ENCODE measurements around the gene KCNAB1.
"Not testable (repeated sequence)": the region's sequence is repeated elsewhere in the genome, so short reads cannot be mapped to it uniquely, and the experiment has no call there.

Gene KCNAB1

DNA sequence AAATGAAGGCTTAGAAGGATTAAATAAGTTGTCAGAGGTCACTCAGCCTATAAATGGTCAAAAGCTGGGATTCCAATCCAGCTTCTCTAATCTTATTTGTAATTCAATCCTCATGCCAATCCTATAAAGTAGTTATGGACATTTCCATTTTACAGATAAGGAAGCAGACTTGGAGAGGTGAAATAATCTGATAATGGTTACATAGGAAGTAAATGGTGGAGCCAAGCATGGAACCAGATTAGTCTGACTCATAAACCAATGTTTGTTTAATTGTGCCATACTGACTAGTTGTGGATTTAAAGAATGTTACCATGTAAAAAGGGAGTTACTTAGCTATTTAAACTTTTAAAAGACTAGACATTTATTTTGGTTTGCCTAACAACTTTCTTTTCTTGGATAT, 59.7 kb downstream of the KCNAB1 start:
- no peak for DNase-seq

DNA sequence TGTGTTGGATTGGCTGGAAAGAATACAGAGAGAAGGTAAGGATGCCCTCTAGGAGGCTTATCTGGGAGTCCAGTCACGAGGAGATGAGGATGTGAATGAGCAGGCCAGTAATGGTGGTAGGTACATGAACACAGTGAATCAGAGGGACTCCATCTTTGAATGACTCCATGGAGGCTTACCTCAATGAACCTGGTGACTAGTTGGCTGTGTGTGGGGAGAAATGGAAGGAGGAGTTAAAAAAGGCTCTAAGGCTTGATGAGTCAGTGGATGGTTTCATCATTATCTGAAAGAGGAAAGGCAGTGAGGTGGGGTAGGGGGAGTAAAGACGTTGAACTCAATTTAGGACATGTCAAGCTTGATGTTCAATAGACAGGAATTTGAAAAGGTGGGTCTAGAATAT, 61.1 kb downstream of the KCNAB1 start:
- no peak for DNase-seq

DNA sequence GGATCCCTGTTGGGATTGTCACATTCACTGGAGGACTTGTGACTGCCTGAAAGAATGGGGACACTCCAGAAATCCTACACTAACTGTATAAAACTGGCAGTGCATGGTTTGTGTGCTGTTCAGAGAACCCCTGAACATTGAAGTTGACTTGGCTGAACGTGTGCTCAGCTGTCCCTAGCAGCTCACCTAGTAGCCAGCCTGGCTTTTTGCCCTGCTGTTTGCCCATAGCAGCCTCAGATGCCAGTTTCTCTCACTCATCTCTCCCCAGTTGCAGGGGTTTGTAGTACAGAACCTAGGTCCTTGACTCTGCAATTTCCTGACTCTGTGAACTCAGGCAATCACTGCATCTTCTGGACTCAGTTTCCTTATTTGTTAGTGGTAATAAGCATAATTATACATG, 63.0 kb downstream of the KCNAB1 start:
- DNase-seq: no peak

DNA sequence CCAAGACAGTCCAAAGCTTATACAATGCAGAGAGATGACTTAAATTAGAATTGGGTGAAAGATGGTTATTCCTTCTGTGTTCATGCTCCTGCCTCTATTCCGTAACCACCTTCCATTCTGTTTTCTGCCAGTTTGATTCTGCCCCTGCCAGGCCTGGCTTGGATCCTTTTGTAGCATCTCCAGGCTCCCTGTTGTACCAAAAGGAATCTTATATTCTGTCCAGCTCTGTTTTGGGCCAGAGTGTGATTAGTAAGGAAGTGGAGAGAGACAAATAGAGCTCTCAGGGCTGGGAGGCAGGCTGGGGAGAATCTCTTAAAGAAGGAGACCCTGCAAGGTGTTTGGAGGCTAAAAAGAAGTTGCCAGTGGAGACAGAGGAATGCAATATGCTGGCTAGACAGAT, 63.8 kb downstream of the KCNAB1 start:
- DNase-seq: no peak

DNA sequence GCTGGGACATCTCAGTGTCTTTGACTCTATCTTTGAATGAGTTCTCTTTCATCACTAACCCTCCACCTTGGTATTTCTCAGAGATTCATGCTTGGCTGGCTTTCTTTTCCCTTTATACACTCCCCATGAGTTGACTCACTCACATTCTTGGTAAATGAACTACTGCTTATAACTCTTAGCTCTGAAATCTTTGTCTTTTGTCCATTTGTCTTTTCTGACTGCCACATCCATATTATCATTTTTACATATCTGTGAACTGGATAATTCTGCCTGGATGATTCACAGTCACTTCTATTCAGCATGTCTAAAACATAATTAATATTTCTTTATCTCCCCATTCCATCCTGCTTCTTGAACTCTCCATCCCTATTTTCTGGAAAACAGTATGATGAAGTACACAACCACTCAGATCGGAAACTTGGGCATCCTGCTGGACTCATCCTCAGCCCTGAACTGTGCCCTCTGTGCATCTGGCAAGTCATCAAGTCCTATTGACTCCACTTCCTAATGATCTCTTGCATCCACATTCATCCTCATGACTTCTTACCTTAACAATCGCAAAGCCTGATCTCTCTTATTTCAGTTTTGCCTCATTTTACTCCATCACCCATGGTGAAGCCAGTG, 66.9 kb downstream of the KCNAB1 start:
- DNase-seq: no peak

DNA sequence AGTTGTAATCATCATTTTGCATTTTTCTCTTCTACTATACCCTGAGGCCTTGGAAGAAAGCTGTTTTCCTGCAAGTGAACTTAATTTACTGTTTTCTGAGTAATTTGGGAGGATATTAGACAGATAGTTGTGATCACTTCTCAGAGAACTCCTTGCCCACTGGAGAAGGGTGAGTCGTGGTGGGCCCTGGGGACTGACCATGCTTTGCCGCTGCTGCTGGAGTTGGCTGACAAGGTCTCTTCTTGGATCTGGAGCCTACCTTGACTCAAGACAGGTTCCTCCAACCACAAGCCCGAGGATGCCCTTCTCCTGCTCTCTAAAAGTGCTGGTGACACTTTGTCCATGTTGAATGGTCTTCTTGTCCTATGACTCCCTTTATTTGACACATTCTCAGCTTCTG, 68.4 kb downstream of the KCNAB1 start:
- DNase-seq: no peak

DNA sequence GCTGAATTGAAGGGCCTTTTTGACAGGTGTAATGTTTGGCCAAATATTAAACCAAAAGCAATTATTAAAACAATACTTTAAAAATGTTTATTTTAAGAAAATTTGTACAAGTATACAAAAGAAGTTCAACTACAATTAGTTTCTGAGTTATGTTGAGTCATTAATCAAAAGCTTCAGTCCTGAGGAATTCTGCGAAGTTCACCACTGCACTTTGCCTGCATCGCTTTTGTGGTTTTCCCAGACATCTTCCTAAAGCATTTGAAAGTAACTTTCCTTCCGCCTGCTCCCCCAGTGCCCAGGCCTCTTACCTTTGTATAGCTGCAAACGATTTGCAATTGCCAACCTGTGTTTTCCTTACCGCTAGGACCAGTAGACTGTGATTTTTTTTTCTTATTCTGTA, 69.5 kb downstream of the KCNAB1 start:
- no peak for DNase-seq

DNA sequence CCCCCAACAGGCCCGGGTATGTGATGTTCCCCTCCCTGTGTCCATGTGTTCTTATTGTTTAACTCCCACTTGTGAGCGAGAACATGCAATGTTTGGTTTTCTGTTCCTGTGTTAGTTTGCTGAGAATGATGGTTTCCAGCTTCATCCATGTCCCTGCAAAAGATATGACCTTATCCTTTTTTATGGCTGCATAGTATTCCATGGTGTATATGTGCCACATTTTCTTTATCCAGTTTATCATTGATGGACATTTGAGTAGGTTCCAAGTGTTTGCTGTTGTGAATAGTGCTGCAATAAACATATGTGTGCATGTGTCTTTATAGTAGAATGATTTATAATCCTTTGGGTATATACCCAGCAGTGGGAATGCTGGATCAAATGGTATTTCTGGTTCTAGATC, 74.6 kb downstream of the KCNAB1 start:
- DNase-seq: not testable (repeated sequence)

DNA sequence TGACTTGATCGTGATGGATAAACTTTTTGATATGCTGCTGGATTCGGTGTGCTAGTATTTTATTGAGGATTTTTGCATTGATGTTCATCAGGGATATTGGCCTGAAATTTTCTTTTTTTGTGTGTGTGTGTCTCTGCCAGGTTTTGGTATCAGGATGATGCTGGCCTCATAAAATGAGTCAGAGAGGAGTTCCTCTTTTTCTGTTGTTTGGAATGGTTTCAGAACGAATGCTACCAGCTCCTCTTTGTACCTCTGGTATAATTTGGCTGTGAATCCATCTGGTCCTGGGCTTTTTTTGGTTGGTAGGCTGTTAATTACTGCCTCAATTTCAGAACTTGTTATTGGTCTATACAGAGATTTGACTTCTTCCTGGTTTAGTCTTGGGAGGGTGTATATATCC, 76.8 kb downstream of the KCNAB1 start:
- not testable (repeated sequence) for DNase-seq

DNA sequence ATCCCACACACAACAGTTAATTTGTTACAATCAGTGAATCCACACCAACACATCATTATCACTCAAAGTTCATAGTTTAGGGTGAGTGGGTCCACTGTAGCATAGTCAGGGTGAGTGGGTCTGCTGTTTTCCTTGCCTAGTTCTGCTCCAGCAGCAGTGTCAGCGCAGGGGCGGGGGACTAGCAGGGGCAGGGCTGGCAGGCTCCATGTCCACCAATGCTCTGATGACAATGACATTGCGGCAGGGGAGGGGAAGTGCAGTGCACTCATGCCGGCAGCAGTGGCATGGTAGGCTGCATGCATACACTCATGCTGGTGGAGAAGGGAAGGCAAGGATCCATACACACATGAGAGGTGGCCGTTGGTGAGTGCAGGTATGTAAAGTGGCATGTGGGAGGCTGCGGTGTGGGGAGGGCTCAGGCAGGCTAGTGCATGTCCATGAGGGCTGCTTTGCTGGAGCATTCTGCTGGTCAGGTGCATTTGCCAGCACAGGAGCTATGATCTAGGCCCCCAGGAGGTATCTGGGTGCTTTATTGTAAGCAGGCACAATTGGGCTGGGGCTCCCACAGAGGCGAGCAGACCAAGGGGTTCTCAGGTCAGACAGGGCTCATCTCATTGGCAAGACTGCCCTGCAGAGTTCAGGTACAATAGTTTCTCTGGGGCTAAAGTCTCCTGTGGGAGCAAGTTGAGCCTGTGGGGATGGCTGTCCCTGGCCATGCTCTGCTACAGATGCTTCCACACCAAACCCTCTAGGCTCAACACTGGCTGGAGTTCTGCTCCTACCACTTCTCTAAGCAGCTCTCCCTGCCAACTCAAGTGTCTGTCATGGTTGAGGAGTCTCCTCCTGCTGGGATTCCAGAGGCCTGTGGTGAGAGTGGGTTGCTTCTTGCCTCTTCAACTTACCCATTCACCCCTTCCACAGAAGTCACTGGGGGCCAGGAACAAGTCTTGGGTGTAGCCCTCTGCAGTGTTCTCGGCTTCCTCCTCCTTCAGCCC, 81.3 kb downstream of the KCNAB1 start:
- DNase-seq: no peak

DNA sequence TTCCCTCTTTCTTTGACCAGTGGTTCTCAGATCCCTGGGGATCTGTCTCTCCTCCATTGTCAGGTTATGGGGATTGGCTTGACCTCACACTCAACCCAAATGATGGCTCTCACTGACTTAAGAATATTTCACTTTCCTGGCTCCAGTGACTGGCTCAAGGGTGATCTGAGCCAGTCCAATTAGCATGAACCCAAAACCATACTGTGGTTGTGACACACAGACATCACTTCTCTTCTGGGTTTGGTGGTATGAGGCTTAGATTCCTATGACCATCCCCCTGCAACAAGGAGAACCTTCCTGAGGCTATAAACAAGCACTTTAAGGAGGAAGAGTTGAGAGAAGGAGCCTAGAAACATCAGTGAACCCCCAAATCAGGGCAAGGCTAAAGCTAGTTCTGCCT, 85.8 kb downstream of the KCNAB1 start:
- no peak for DNase-seq

DNA sequence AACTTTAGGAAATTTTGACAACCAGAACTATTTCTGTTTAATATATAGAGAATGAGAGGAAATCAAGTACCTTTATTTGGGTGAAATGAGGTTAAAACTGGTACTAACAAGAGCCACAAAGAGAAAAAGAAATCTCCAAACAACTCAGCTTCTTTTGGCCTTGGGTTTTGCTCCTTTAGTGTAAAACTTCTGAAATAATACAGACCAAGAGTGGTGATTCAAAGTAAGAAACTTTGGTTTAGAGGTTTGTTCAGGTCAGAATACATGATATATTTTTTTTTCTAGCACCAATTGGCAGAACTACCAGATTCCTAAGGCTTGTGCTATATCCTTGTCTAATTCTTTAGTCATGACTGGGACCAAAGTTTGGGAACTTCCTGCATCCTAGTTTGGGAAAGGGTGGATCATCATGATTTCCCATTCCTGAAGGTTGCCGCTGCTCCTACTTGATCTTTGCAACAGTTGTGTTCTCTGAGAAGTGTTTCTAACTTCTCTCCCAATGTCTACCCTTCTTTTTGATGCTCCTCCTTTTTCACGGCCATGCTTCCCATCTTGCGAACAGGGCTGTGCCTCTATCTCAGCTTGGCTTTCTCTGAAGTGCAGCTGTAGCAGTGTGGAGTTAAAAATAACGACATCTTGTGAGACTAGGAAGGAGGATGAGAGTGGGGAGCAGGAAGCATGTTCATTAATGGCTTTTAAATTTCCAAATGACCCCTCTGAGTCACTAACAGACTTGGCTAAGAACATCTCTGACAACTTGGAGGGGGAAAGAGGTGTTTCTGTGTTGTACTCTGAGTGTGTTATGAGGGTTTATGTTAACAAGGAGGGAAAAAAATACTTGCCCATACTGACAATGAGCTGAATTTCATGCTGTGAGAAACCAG, 87.7 kb downstream of the KCNAB1 start:
- no peak for DNase-seq

DNA sequence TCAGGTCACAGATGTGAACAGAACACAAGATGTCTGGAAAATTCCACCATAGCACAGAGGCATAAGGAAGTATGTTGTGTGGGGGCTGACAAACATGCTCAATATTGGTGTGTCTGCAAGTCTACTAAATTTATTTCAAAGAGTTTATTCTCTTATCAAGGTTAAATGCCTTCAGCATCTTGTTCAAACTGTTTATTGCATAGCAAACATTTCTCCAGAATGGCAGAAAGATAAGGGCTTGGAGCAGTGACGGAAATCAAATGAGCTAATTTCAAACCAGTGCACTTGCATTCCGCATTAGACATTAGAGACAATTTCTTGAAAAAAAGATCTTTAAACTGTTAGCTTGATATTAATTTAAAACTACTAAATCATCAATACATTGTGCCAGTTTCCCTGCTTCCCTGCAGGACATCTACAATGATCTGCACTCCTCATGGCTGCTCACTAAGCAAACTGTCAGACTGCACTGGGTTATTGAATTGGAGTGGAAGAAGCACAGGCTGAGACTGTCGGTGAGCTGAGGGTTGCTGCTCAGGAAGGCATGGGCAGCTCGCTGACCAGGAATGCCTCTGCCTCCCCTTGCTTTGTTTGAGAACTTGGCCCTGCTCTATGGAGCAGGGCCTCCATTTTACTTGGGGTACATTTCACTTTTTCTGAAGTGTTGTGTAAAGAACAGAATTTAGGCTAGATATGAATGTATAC, 89.4 kb downstream of the KCNAB1 start:
- DNase-seq: no peak

DNA sequence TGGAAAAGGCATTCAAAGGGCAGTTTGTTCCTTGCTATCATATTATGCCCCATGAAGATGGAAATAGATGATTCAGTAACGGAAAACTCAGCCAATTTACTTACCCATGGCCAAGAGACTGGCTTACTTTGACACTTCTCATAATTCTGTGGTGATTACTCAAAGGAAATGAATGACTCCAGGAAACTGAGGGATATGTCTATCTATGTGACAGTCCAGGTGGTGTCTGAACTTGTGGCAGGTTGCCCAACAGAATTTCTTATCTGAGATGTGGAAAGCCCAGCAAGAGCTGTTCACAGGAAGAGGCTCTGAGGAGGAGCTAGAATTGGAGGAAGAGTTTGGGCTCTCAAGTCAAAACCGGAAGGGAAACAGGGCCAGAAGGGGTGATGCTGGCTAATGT, 91.2 kb downstream of the KCNAB1 start:
- DNase-seq: no peak

DNA sequence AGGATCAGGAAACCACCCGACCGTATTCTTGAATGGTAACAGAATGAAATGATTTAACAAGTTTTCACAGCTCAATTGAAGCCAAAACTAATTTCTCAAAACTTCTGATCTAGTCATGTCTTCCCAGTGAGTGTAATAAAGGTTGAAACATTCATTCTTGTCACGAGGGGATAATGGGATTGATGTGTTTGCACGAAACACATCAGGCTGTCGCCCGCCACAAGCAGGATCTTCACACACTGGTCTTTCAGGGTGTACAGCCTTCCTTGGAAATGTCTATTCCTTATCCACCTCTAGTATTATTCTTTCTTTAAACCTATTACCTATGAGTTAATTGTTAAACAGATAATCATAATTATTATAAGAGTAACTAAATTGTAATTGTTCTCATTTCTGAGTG, 94.3 kb downstream of the KCNAB1 start:
- DNase-seq: no peak

DNA sequence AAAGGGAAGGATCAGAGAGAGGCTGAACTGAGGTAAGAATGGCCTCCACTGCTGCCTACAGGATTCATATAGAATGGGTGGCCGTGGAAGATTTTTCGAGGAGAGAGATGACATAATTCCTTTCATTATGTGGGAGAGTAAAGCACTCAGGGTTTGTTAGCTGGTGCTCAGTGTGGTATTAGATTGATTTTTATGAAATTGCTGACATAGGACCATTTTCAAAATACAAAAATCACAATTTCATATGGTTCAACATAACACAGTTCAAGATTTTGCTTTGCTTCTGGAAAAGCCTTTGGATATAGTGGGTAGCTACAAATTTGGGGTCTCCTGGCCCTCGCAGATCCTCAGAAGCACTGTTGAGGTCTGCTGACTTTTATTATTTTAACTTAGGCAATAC, 95.4 kb downstream of the KCNAB1 start:
- no peak for DNase-seq

DNA sequence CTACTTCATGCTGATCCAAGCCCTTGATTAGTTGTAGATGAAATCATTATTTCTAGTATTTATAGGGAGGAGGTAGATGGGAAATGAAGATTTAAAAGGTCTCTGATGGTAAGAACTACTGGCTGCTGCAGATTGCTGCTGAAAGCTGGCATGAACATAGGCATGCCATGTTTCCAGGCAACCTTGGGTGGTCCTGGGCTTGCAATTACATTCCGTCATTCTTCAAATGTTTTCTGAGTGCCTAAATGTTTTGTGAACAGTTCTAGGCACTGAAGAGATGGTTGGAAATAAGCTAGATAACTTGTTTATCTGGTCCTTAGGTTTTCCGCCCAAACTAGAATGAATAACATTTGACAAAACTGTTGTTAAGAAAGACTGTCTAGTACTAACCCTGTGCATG, 95.8 kb downstream of the KCNAB1 start:
- DNase-seq: no peak

DNA sequence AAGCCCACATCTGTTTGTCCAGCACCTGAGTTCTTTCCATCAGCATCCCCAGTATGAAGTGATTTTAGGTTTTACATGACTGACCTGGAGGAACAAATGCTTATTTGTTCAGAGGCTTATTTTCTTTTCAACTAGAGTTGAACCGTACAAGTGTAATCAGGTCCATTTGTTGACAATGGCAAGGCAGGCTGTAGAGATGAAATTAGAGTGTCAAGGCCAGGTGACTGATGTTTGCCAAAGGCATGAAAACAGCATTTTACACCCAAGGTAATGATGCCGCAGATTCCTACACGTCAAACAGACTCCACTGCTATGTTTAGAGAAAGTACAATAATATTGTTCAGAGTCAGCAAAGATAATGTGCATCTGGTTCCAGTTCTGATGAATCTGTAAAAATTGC, 96.5 kb downstream of the KCNAB1 start:
- no peak for DNase-seq

DNA sequence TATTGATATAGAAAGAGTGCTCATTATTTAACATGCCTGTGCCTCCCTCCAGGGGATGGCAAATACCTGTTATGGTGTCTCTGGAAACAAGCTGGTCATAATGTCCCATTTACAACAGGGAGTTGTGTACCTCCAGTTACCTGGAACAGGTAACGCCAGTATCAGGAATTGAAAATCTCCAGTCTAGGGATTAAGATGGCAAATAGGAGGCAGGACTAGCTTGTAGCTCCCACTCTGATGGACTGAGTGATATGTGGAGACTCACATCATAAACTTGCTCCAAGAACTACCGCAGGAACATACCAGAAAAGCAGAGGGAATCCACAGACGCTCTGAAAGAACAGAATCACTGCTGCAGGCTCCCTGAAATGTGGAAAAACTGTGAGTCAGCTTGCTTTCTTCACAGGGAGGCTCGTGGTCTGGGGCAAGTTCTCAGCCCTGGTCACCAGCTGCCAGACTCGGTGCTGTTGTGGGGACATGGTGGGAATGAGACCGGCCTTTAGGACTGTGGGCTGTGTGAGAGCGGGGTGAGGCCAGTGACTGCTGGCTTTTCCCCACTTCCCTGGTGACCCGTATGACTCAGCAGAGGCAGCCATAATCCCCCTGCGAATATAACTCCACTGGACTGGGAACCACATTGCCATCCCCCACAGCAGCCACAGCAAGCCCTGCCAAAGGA, 97.4 kb downstream of the KCNAB1 start:
- DNase-seq: no peak

DNA sequence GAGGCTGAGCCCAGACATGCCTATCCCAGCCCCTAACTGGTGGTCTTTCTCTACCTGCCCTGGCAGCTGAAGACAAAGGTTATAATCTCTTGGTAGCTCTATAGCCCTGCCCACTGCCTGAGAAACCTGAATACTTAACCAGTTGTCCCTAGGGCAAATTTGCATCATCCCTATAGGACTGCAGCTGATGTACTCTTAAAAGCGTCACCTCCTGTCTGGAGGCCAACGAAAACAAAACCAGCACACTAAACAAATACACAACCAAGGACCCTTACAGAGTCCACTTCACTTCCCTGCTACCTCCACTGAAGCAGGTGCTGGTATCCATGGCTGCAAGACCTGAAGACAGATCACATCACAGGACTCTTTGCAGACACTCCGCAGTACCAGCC, 98.0 kb downstream of the KCNAB1 start:
- no peak for DNase-seq

DNA sequence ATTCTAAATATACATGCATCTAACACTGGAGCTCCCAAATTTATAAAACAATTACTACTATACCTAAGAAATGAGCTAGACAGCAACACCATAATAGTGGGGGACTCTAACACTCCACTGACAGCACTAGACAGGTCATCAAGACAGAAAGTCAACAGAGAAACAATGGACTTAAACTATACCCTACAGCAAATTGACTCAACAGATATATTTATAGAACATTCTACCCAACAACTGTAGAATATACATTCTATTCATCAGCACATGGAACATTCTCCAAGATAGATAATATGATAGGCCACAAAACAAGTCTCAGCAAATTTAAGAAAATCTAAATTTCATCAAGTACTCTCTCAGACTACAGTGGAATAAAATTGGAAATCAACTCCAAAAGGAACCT, 102.0 kb downstream of the KCNAB1 start:
- DNase-seq: not testable (repeated sequence)

DNA sequence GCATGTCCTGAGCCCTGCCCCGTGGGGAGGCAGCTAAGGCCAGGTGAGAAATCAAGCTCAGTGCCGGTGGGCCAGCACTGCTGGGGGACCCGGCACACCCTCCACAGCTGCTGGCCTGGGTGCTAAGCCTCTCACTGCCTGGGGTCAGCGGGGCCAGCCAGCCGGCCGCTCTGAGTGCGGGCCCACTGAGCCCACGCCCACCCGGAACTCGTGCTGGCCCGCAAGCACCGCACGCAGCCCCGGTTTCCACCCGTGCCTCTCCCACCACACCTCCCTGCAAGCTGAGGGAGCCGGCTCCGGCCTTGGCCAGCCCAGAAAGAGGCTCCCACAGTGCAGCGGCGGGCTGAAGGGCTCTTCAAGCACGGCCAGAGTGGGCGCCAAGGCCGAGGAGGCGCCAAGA, 103.7 kb downstream of the KCNAB1 start:
- DNase-seq: not testable (repeated sequence)
